ENCODE data around the gene SNX8. TPM values are rescaled to one million over a fixed set of nuclear protein-coding genes. Genes with fewer than 3 reads are reported as not detected.

SNX8 gene
- total RNA-seq, 6 donors from 2014 or later: 16.0 to 74.3 (median 41.2) TPM

- TF ChIP-seq POLR2A (IDR thresholded peaks at IDR 0.05): peak in 3 of 4 donors; percentile 46 to 77 (median 63)
- TF ChIP-seq, protein P1, sequence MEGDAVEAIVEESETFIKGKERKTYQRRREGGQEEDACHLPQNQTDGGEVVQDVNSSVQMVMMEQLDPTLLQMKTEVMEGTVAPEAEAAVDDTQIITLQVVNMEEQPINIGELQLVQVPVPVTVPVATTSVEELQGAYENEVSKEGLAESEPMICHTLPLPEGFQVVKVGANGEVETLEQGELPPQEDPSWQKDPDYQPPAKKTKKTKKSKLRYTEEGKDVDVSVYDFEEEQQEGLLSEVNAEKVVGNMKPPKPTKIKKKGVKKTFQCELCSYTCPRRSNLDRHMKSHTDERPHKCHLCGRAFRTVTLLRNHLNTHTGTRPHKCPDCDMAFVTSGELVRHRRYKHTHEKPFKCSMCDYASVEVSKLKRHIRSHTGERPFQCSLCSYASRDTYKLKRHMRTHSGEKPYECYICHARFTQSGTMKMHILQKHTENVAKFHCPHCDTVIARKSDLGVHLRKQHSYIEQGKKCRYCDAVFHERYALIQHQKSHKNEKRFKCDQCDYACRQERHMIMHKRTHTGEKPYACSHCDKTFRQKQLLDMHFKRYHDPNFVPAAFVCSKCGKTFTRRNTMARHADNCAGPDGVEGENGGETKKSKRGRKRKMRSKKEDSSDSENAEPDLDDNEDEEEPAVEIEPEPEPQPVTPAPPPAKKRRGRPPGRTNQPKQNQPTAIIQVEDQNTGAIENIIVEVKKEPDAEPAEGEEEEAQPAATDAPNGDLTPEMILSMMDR (IDR thresholded peaks at IDR 0.05): peak in 1 of 6 experiments; percentile 31
- peak in 1 of 2 donors; percentile 89 for TF ChIP-seq POLR2AphosphoS5 (IDR thresholded peaks at IDR 0.05)
- peak in 2 of 4 donors; percentile 4 to 15 for TF ChIP-seq EP300 (IDR thresholded peaks at IDR 0.05)
- Histone ChIP-seq H3K4me3 (peak within 1 kb of the TSS; percentile 98 to 100 (median 100)), H3K36me3 (peaks cover 0 to 21% (median 0%) of the 10 kb centered on the region in 4 donors), H3K27ac (peak within 1 kb of the TSS; percentile 98 to 100 (median 99)), H3K9me3 (no peaks in the 10 kb centered on the region), H3K4me1 (peaks cover 44 to 54% (median 47%) of the 10 kb centered on the region in 4 donors), H3K27me3 (no peaks in the 10 kb centered on the region)
- peak; percentile 85 to 98 for DNase-seq
- 0% methylated on average over 14 to 39 of the region's 55 CpGs for WGBS, 2 donors
- ATAC-seq (ENCODE audit: low FRiP score in 2 of 2): peak; percentile 96
Observed at GRCh38 chr7:2354186-2354938, 40.1 kb upstream of the SNX8 start, which contains the start of gene EIF3B. TSS of gene EIF3B (plus strand) at chr7:2354827. CDS start at chr7:2354922, 95 bp downstream.

- TF ChIP-seq POLR2A (IDR thresholded peaks at IDR 0.05): peak in 2 of 4 donors; percentile 37 to 39
- TF ChIP-seq, protein P1 (IDR thresholded peaks at IDR 0.05): peak in 1 of 6 experiments; percentile 5
- no peak for TF ChIP-seq EP300 (IDR thresholded peaks at IDR 0.05)
- peak; percentile 52 to 71 for TF ChIP-seq POLR2AphosphoS5 (IDR thresholded peaks at IDR 0.05)
- no peaks in the 10 kb centered on the region for H3K9me3 ChIP-seq
- H3K36me3 ChIP-seq: peaks cover 0 to 18% (median 0%) of the 10 kb centered on the region in 4 donors
- peak; percentile 95 for ATAC-seq (ENCODE audit: low FRiP score in 2 of 2)
- DNase-seq: peak; percentile 90 to 98
- H3K4me1 ChIP-seq: peaks cover 39 to 49% (median 42%) of the 10 kb centered on the region in 4 donors
- peak overlapping the region in 3 of 4 donors; percentile 98 to 100 (median 100) for H3K4me3 ChIP-seq
- WGBS, 2 donors: 0% methylated on average over 6 to 26 of the region's 26 CpGs
- no peaks in the 10 kb centered on the region for H3K27me3 ChIP-seq
- H3K27ac ChIP-seq: peak overlapping the region; percentile 98 to 100 (median 99)
Observed at GRCh38 chr7:2353936-2354185, 39.6 kb upstream of the SNX8 start.

DNA sequence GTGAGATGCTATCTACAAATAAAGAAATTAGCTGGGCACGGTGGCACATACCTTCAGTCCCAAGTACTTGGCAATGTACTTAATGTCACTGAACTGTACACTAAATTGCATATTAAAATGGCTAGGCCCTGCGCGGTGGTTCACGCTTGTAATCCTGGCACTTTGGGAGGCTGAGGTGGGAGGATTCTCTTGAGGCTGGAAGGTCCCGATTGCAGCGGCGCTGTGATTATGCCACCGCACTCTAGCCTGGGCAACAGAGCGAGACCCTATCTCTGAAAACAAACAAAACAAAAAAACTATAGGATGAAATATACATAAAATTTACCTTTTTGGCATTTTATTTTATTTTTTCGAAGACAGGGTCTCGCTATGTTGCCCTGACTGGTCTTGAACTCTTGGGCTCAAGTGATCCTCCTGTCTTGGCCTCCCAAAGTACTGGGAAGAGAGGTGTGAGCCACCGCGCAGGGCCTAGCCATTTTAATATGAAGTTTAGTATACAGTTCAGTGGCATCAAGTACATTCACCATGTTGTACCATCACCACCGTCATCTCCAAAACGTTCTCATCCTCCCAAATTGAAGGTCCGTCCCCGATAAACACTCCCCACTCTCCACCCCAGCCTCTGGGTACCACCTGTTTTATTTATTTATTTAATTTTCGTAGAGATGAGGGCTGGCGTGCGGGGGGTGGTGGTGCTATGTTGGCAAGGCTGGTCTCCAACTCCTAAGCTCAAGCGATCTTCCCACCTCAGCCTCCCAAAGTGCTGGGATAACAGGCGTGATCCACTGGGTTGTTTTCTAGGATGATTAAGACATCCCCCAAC lies 39.1 kb upstream of the SNX8 start:
- Histone ChIP-seq H3K9me3 (no peaks in the 10 kb centered on the region), H3K4me1 (peaks cover 35 to 43% (median 37%) of the 10 kb centered on the region in 4 donors), H3K4me3 (peak overlapping the region in 3 of 4 donors; percentile 98 to 100 (median 100)), H3K27me3 (no peaks in the 10 kb centered on the region), H3K36me3 (peaks cover 0 to 14% (median 0%) of the 10 kb centered on the region in 4 donors), H3K27ac (peak overlapping the region; percentile 98 to 100 (median 99))
- no peak for DNase-seq
- 58 to 66% methylated on average over 22 of the region's 22 CpGs for WGBS, 2 donors
- TF ChIP-seq POLR2A (IDR thresholded peaks at IDR 0.05) (no peak), EP300 (IDR thresholded peaks at IDR 0.05) (no peak), POLR2AphosphoS5 (IDR thresholded peaks at IDR 0.05) (no peak)
- TF ChIP-seq, protein P1 (IDR thresholded peaks at IDR 0.05): no peak
- no peak for ATAC-seq (ENCODE audit: low FRiP score in 2 of 2)

GRCh38 chr7:2350861-2351260 lies 36.6 kb upstream of the SNX8 start:
- Histone ChIP-seq H3K27ac (no peak overlapping the region), H3K27me3 (no peaks in the 10 kb centered on the region)
- WGBS, 2 donors: 87 to 94% methylated on average over 12 of the region's 12 CpGs

More at GRCh38 chr7:2350861-2351260, 36.6 kb upstream of the SNX8 start:
- Histone ChIP-seq H3K4me1 (peaks cover 11 to 24% (median 15%) of the 10 kb centered on the region in 4 donors), H3K9me3 (no peaks in the 10 kb centered on the region), H3K36me3 (no peaks in the 10 kb centered on the region), H3K4me3 (no peak overlapping the region)
- no peak for TF ChIP-seq EP300 (IDR thresholded peaks at IDR 0.05)
- TF ChIP-seq, protein P1 (IDR thresholded peaks at IDR 0.05): no peak
- no peak for TF ChIP-seq POLR2AphosphoS5 (IDR thresholded peaks at IDR 0.05)
- TF ChIP-seq POLR2A (IDR thresholded peaks at IDR 0.05): no peak
- DNase-seq (no peak), ATAC-seq (ENCODE audit: low FRiP score in 2 of 2) (no peak)
